ENCODE data around the gene SGPP2. TPM values are rescaled to one million over a fixed set of nuclear protein-coding genes. Genes with fewer than 3 reads are reported as not detected.

The SGPP2 gene
- total RNA-seq, 1 donor from 2014 or later = 22.4 TPM

- Mint-ChIP-seq H3K36me3 (peaks cover 12% of the 10 kb centered on the region), H3K9me3 (no peaks in the 10 kb centered on the region), H3K4me3 (no peak overlapping the region), H3K4me1 (ENCODE audit: unreplicated experiment) (no peaks in the 10 kb centered on the region), H3K27ac (no peak overlapping the region), H3K27me3 (no peaks in the 10 kb centered on the region)
- no peak for TF ChIP-seq CTCF (conservative IDR thresholded peaks at IDR 0.05)
- DNase-seq (ENCODE audit: extremely low spot score, unreplicated experiment) = no peak
Measured at GRCh38 chr2:222608081-222608480, 183.7 kb downstream of the SGPP2 start.

- H3K4me1 Mint-ChIP-seq (ENCODE audit: unreplicated experiment) = no peaks in the 10 kb centered on the region
- H3K9me3 Mint-ChIP-seq = no peaks in the 10 kb centered on the region
- no peak for DNase-seq (ENCODE audit: extremely low spot score, unreplicated experiment)
- no peaks in the 10 kb centered on the region for H3K27me3 Mint-ChIP-seq
- no peak for TF ChIP-seq CTCF (conservative IDR thresholded peaks at IDR 0.05)
- H3K27ac Mint-ChIP-seq = no peak overlapping the region
- no peak overlapping the region for H3K4me3 Mint-ChIP-seq
- H3K36me3 Mint-ChIP-seq = peaks cover 16% of the 10 kb centered on the region
Measured at GRCh38 chr2:222609381-222609780, 185.0 kb downstream of the SGPP2 start.

Other genes starting within 250 kb of the SGPP2 start
- 66.7 TPM in 1 of 2 replicates, not detected in the other for gene PAX3, start 125.5 kb upstream of the SGPP2 start, total RNA-seq (ENCODE audit: low replicate concordance)
- gene FARSB, start 231.5 kb downstream of the SGPP2 start, total RNA-seq (ENCODE audit: low replicate concordance) = 17.3 and 24.0 TPM in 2 replicates
- 0.45 TPM in 1 of 2 replicates, not detected in the other for gene MOGAT1, start 247.1 kb downstream of the SGPP2 start, total RNA-seq (ENCODE audit: low replicate concordance)

Measured in type B pancreatic cell (in vitro differentiated cells).